Endothelial cell of umbilical vein (primary cell): ENCODE results near the gene CACTIN. TPM values are rescaled to one million over a fixed set of nuclear protein-coding genes. Genes with fewer than 3 reads are reported as not detected.

Experiments used
- BruUV-seq: library from RNA; stranded (reverse); fragments of 400-500 nt; replicated peaks from 2 replicates; lab custom pipeline; 2021; lab: Mats Ljungman, UMichigan
- CTCF ChIA-PET: fragments of 300-600, 350-600 bp; sonication (Branson Sonifier 250); formaldehyde crosslinking; loops from one replicate; lab custom pipeline; 2021; ENCODE audit warnings: antibody characterized with exemption, inconsistent platforms; lab: Charles Lee
- POLR2A ChIA-PET: fragments of 300-600, 350-600 bp; sonication (Branson Sonifier 250); formaldehyde crosslinking; loops from one replicate; lab custom pipeline; 2021; ENCODE audit warnings: antibody characterized with exemption, inconsistent platforms; lab: Charles Lee
- DNase-seq: peaks from one replicate; pipeline ENCODE4 v3.0.0-alpha.2; 2011; ENCODE audit warnings: low read depth, low spot score
- FAIRE-seq: peaks from 2 replicates; lab custom pipeline; 2011; peaks lifted over from hg19 to GRCh38; lab: Jason Lieb, UNC
- H2AFZ ChIP-seq: 2 replicates; pipeline ENCODE4 v1.6.0; 2012; ENCODE audit warnings: low read depth, low read length, control low read depth, inconsistent platforms
- H3K27ac ChIP-seq: 2 replicates; pipeline ENCODE4 v1.5.1; 2011; ENCODE audit warnings: low read depth, mild to moderate bottlenecking, control low read depth, low read length, moderate library complexity; ENCODE audit not compliant: insufficient read depth
- H3K27me3 ChIP-seq, 2 experiments: 2 replicates each; pipeline versions ENCODE4 v1.6.0 to v1.6.1; 2011; ENCODE audit warnings: low read length in 2 of 2, mixed read lengths in 1 of 2; ENCODE audit not compliant: control insufficient read depth in 2 of 2, insufficient read depth in 2 of 2
- H3K36me3 ChIP-seq, 2 experiments: 2 replicates in 1 of 2; 3 replicates in 1 of 2; pipeline ENCODE4 v1.5.1; 2011; ENCODE audit warnings: low read length in 2 of 2, mild to moderate bottlenecking in 1 of 2, moderate library complexity in 1 of 2; ENCODE audit not compliant: control insufficient read depth in 2 of 2, insufficient read depth in 2 of 2; ENCODE audit errors: extremely low read depth in 1 of 2
- H3K4me1 ChIP-seq: 3 replicates; pipeline ENCODE4 v1.5.1; 2011; ENCODE audit warnings: mild to moderate bottlenecking, low read length; ENCODE audit not compliant: control insufficient read depth, insufficient read depth; ENCODE audit errors: extremely low read depth
- H3K4me2 ChIP-seq: 2 replicates; pipeline ENCODE4 v1.6.1; 2011; ENCODE audit warnings: low read length, control low read depth, mixed read lengths; ENCODE audit not compliant: insufficient read depth
- H3K4me3 ChIP-seq, 3 experiments: fragments of 200-600 bp in 1 of 3; sonication (generic), shearing (Covaris generic) in 1 of 3; replicated peaks in 1 of 3; 2 replicates each; pipeline ENCODE4 v1.5.1; 2011 to 2016; ENCODE audit warnings: control low read depth in 3 of 3, low read length in 3 of 3, mild to moderate bottlenecking in 2 of 3, inconsistent platforms in 1 of 3, low read depth in 1 of 3, moderate library complexity in 1 of 3; ENCODE audit not compliant: insufficient read depth in 1 of 3
- H3K79me2 ChIP-seq: 2 replicates; pipeline ENCODE4 v1.6.0; 2012; ENCODE audit warnings: low read length, inconsistent platforms; ENCODE audit not compliant: control insufficient read depth, insufficient read depth
- H3K9ac ChIP-seq: replicated peaks from 2 replicates; pipeline ENCODE3; 2011; ENCODE audit warnings: low read length, control low read depth; ENCODE audit not compliant: insufficient read depth; ENCODE audit errors: extremely low read depth
- H3K9me1 ChIP-seq: replicated peaks from 3 replicates; pipeline ENCODE4 v1.6.0; 2011; ENCODE audit warnings: mild to moderate bottlenecking, low read length; ENCODE audit not compliant: control insufficient read depth, insufficient read depth; ENCODE audit errors: extremely low read depth
- H3K9me3 ChIP-seq: replicated peaks from 2 replicates; pipeline ENCODE4 v1.5.1; 2012; ENCODE audit warnings: low read length, inconsistent platforms; ENCODE audit not compliant: control insufficient read depth, insufficient read depth
- H4K20me1 ChIP-seq: replicated peaks from 2 replicates; pipeline ENCODE3; 2011; ENCODE audit warnings: mild to moderate bottlenecking, low read length; ENCODE audit not compliant: control insufficient read depth, insufficient read depth; ENCODE audit errors: extremely low read depth
- CTCF ChIP-seq, 2 donors: IDR thresholded peaks; 1 replicate in 1 of 2; 2 replicates in 1 of 2; pipeline ENCODE4 v1.5.1; 2011; ENCODE audit warnings: low read length in 2 of 2, mild to moderate bottlenecking in 2 of 2, moderate library complexity in 2 of 2, control low read depth in 1 of 2, inconsistent platforms in 1 of 2, low read depth in 1 of 2; ENCODE audit not compliant: insufficient read depth in 1 of 2; ENCODE audit errors: extremely low read depth in 1 of 2
- EZH2 ChIP-seq: IDR thresholded peaks from 2 replicates; pipeline ENCODE4 v1.6.1; 2012; ENCODE audit warnings: borderline replicate concordance, low read depth, mild to moderate bottlenecking, moderate library complexity, low read length, inconsistent platforms; ENCODE audit not compliant: severe bottlenecking
- FOS ChIP-seq: IDR thresholded peaks from 2 replicates; pipeline ENCODE4 v1.6.1; 2011; ENCODE audit warnings: mild to moderate bottlenecking, low read length, moderate library complexity, borderline replicate concordance; ENCODE audit not compliant: insufficient read depth
- GATA2 ChIP-seq: IDR thresholded peaks from 2 replicates; pipeline ENCODE4 v1.7.0; 2011; ENCODE audit warnings: low read depth, mild to moderate bottlenecking, moderate library complexity, mixed read lengths, low read length; ENCODE audit not compliant: insufficient read length, insufficient read depth
- JUN ChIP-seq: IDR thresholded peaks from 2 replicates; pipeline ENCODE4 v1.6.1; 2011; ENCODE audit warnings: borderline replicate concordance, low read depth; ENCODE audit not compliant: insufficient read length, insufficient read depth
- MAX ChIP-seq: IDR thresholded peaks from 2 replicates; pipeline ENCODE4 v1.6.1; 2011; ENCODE audit not compliant: insufficient read depth, insufficient read length
- MYC ChIP-seq: IDR thresholded peaks from one replicate; pipeline ENCODE4 v1.6.1; 2011; ENCODE audit warnings: mild to moderate bottlenecking, low read depth, low read length
- POLR2A ChIP-seq: IDR thresholded peaks from 2 replicates; pipeline ENCODE4 v1.6.1; 2012; ENCODE audit warnings: low read depth, mild to moderate bottlenecking, control low read depth, low read length
- POLR2AphosphoS5 ChIP-seq: IDR thresholded peaks from 2 replicates; pipeline ENCODE4 v1.6.1; 2012; ENCODE audit warnings: low read depth, mild to moderate bottlenecking, control low read depth, low read length, moderate library complexity; ENCODE audit not compliant: insufficient read depth
- dilution Hi-C: fragments of 300-500 bp; cut with MboI; formaldehyde crosslinking; loops from one replicate; pipeline ENCODE4 v1.15.0; 2019; ENCODE audit warnings: low sequenced_read_pairs; ENCODE audit not compliant: extremely low pct_ligation_motif_present
- intact Hi-C: fragments of 100-400 bp; cut with micrococcal nuclease; formaldehyde crosslinking; loops from one replicate; pipeline ENCODE4 v1.10.0; 2022
- polyA plus RNA-seq, 4 experiments: library from polyadenylated mRNA; depleted of rRNA in 3 of 4; stranded (reverse) in 3 of 4; unstranded in 1 of 4; fragments of >200 nt; gene quantifications; 2 replicates each; pipeline versions ENCODE4 v1.2.1 to v1.2.3, GENCODE V29; 2011 to 2012; ENCODE audit warnings: missing spikeins in 1 of 4
- total RNA-seq: library from RNA; stranded (reverse); gene quantifications from 2 replicates; pipeline ENCODE4 v1.2.3, GENCODE V29; 2021

Gene CACTIN
- total and polyA plus RNA-seq, 2 donors (not counting 3 experiments of a cell fraction or from before 2014, with no cell fraction given) = 29.7 to 36.1 TPM

- no peak for DNase-seq
Observed at GRCh38 chr19:3656747-3657394, 30.3 kb upstream of the CACTIN start.

More at GRCh38 chr19:3656747-3657394, 30.3 kb upstream of the CACTIN start:
- ChIA-PET CTCF (interaction anchor here (1.0 kb wide), 1 partner anchor 10 kb away, joined by 4 read pairs; no protein-coding TSS in a partner anchor), POLR2A (no interaction called here)
- Histone ChIP-seq H3K4me1 (no peaks in the 10 kb centered on the region), H3K4me3 (no peak overlapping the region), H3K36me3 (peaks cover 2 to 75% of the 10 kb centered on the region in 2 experiments), H3K4me2 (no peak overlapping the region), H3K9me3 (no peaks in the 10 kb centered on the region), H3K27me3 (no peaks in the 10 kb centered on the region), H3K27ac (no peak overlapping the region), H4K20me1 (no peaks in the 10 kb centered on the region), H3K79me2 (no peaks in the 10 kb centered on the region), H3K9me1 (no peaks in the 10 kb centered on the region), H3K9ac (no peak overlapping the region), H2AFZ (no peak overlapping the region)
- dilution Hi-C loops (no loop called here), intact Hi-C loops (no loop called here)
- TF ChIP-seq POLR2A (no peak), MYC (no peak), GATA2 (no peak), EZH2 (no peak), FOS (no peak), JUN (no peak), POLR2AphosphoS5 (no peak), CTCF (IDR thresholded peaks at IDR 0.05; ENCODE audit: extremely low read depth in 1 of 2, insufficient read depth in 1 of 2, low read depth in 1 of 2, low read length in 2 of 2) (no peak), MAX (no peak)
- no peak for FAIRE-seq
- BruUV-seq = no TSS peak
